ENCODE measurements around the gene RPL10L. TPM values are rescaled to one million over a fixed set of nuclear protein-coding genes. Genes with fewer than 3 reads are reported as not detected.

Gene RPL10L
- not detected in 2 replicates for total RNA-seq

- DNase-seq (ENCODE audit: low read depth, low spot score): no peak
Observed at GRCh38 chr14:46651526-46652144, at the start of gene RPL10L. TSS of gene RPL10L (minus strand) at chr14:46651781. CDS start at chr14:46651736, 45 bp downstream.

GRCh38 chr14:46691819-46692218, 40.2 kb upstream of the RPL10L start:
- DNase-seq (ENCODE audit: low read depth, low spot score): no peak

GRCh38 chr14:46686652-46687051, 35.1 kb upstream of the RPL10L start:
- DNase-seq (ENCODE audit: low read depth, low spot score): no peak

- no peak for DNase-seq (ENCODE audit: low read depth, low spot score)
Observed at GRCh38 chr14:46672128-46672527, 20.5 kb upstream of the RPL10L start.

GRCh38 chr14:46663382-46663781, 11.8 kb upstream of the RPL10L start:
- DNase-seq (ENCODE audit: low read depth, low spot score): no peak

- DNase-seq (ENCODE audit: low read depth, low spot score): no peak
Observed at GRCh38 chr14:46661728-46662127, 10.1 kb upstream of the RPL10L start.

- no peak for DNase-seq (ENCODE audit: low read depth, low spot score)
Observed at GRCh38 chr14:46653031-46653755, 1.6 kb upstream of the RPL10L start.

GRCh38 chr14:46646796-46647195, 4.8 kb downstream of the RPL10L start:
- no peak for DNase-seq (ENCODE audit: low read depth, low spot score)

- DNase-seq (ENCODE audit: low read depth, low spot score): no peak
Observed at GRCh38 chr14:46626876-46627275, 24.7 kb downstream of the RPL10L start.
